Muscle of leg (tissue), 11 donors: Measurements from ENCODE around the gene FARP1. TPM values are rescaled to one million over a fixed set of nuclear protein-coding genes. Genes with fewer than 3 reads are reported as not detected.

Experiments
- DNase-seq: peaks from one replicate; pipeline ENCODE4 v3.0.0; 2013
- H3K27ac ChIP-seq: one replicate; pipeline ENCODE4 v1.5.1; 2013; ENCODE audit warnings: mild to moderate bottlenecking, low read length, control low read depth
- H3K27me3 ChIP-seq: one replicate; pipeline ENCODE4 v1.6.1; 2013; ENCODE audit warnings: low read length; ENCODE audit not compliant: control insufficient read depth, insufficient read depth
- H3K36me3 ChIP-seq: one replicate; pipeline ENCODE4 v1.6.1; 2013; ENCODE audit warnings: low read length; ENCODE audit not compliant: control insufficient read depth, insufficient read depth
- H3K4me1 ChIP-seq: one replicate; pipeline ENCODE4 v1.6.1; 2013; ENCODE audit warnings: low read length; ENCODE audit not compliant: control insufficient read depth, insufficient read depth
- H3K4me3 ChIP-seq: one replicate; pipeline ENCODE4 v1.5.1; 2013; ENCODE audit warnings: low read length, control low read depth
- H3K9me3 ChIP-seq: replicated peaks from 2 replicates; pipeline ENCODE4 v1.6.1; 2013; ENCODE audit warnings: low read depth, low read length; ENCODE audit not compliant: control insufficient read depth
- WGBS: methylation state at CpG from one replicate; pipeline ENCODE4 v1.1.5; 2013; ENCODE audit warnings: missing lambda C conversion rate; ENCODE audit not compliant: insufficient coverage; 5-methylcytosine and 5-hydroxymethylcytosine counted together
- polyA plus RNA-seq, 8 donors: library from polyadenylated mRNA; unstranded; fragments of 120-200 nt; gene quantifications; one replicate each; pipeline versions ENCODE4 v1.2.1 to v1.2.3, GENCODE V29; 2013; ENCODE audit warnings: inconsistent platforms in 1 of 8, low replicate concordance in 1 of 8; ENCODE audit not compliant: insufficient read length in 8 of 8, insufficient read depth in 1 of 8
- total RNA-seq: library from RNA; stranded (reverse); fragments of 120-200 nt; gene quantifications from one replicate; pipeline ENCODE4 v1.2.4, GENCODE V29; 2013

FARP1 gene
- total and polyA plus RNA-seq, 9 donors, result 37.8 to 90.7 (median 74.3) TPM

- Histone ChIP-seq H3K4me1 (peaks cover 4% of the 10 kb centered on the region), H3K4me3 (no peak overlapping the region), H3K36me3 (no peaks in the 10 kb centered on the region), H3K27ac (no peak overlapping the region), H3K9me3 (no peaks in the 10 kb centered on the region), H3K27me3 (no peaks in the 10 kb centered on the region)
- WGBS, result 53% methylated on average over 4 of the region's 16 CpGs
- DNase-seq, result peak; percentile 76
Observed at GRCh38 chr13:98348466-98349200, 205.7 kb downstream of the FARP1 start.

GRCh38 chr13:98349731-98350305, 206.9 kb downstream of the FARP1 start:
- DNase-seq, result no peak
- H3K27me3 ChIP-seq, result no peaks in the 10 kb centered on the region
- no peaks in the 10 kb centered on the region for H3K36me3 ChIP-seq
- H3K4me1 ChIP-seq, result peaks cover 4% of the 10 kb centered on the region
- H3K9me3 ChIP-seq, result no peaks in the 10 kb centered on the region
- no peak overlapping the region for H3K27ac ChIP-seq
- WGBS, result 81% methylated on average over 6 of the region's 11 CpGs
- H3K4me3 ChIP-seq, result no peak overlapping the region

GRCh38 chr13:98350746-98351330, 207.9 kb downstream of the FARP1 start:
- Histone ChIP-seq H3K27me3 (no peaks in the 10 kb centered on the region), H3K4me1 (peaks cover 4% of the 10 kb centered on the region), H3K27ac (no peak overlapping the region), H3K9me3 (no peaks in the 10 kb centered on the region), H3K36me3 (no peaks in the 10 kb centered on the region), H3K4me3 (no peak overlapping the region)
- DNase-seq, result no peak
- 100% methylated on average over 5 of the region's 9 CpGs for whole genome bisulfite sequencing

- Histone ChIP-seq H3K36me3 (no peaks in the 10 kb centered on the region), H3K4me1 (peaks cover 4% of the 10 kb centered on the region), H3K9me3 (no peaks in the 10 kb centered on the region), H3K27ac (no peak overlapping the region), H3K27me3 (no peaks in the 10 kb centered on the region), H3K4me3 (no peak overlapping the region)
- 100% methylated on average over 1 of the region's 8 CpGs for WGBS
- DNase-seq, result no peak
Observed at GRCh38 chr13:98351636-98352035, 208.7 kb downstream of the FARP1 start.

GRCh38 chr13:98352226-98352625, 209.3 kb downstream of the FARP1 start:
- peaks cover 4% of the 10 kb centered on the region for H3K4me1 ChIP-seq
- no peaks in the 10 kb centered on the region for H3K36me3 ChIP-seq
- H3K4me3 ChIP-seq, result no peak overlapping the region
- DNase-seq, result no peak
- no peaks in the 10 kb centered on the region for H3K9me3 ChIP-seq
- 82% methylated on average over 2 of the region's 4 CpGs for WGBS
- no peak overlapping the region for H3K27ac ChIP-seq
- H3K27me3 ChIP-seq, result no peaks in the 10 kb centered on the region

- no peaks in the 10 kb centered on the region for H3K9me3 ChIP-seq
- H3K4me3 ChIP-seq, result no peak overlapping the region
- H3K27ac ChIP-seq, result no peak overlapping the region
- H3K4me1 ChIP-seq, result no peaks in the 10 kb centered on the region
- no peaks in the 10 kb centered on the region for H3K36me3 ChIP-seq
- no peak for DNase-seq
- WGBS, result no CpG with 5 or more reads among the region's 1 CpG
- H3K27me3 ChIP-seq, result no peaks in the 10 kb centered on the region
Observed at GRCh38 chr13:98353750-98354149, 210.9 kb downstream of the FARP1 start.

GRCh38 chr13:98358937-98359336, 216.0 kb downstream of the FARP1 start:
- Histone ChIP-seq H3K4me3 (no peak overlapping the region), H3K9me3 (no peaks in the 10 kb centered on the region), H3K27ac (no peak overlapping the region), H3K4me1 (no peaks in the 10 kb centered on the region), H3K36me3 (no peaks in the 10 kb centered on the region), H3K27me3 (no peaks in the 10 kb centered on the region)
- no peak for DNase-seq
- WGBS, result no CpG with 5 or more reads among the region's 1 CpG

GRCh38 chr13:98360545-98360944, 217.7 kb downstream of the FARP1 start:
- no peak overlapping the region for H3K27ac ChIP-seq

GRCh38 chr13:98363326-98363725, 220.4 kb downstream of the FARP1 start:
- Histone ChIP-seq H3K4me3 (no peak overlapping the region), H3K27me3 (no peaks in the 10 kb centered on the region), H3K4me1 (no peaks in the 10 kb centered on the region), H3K9me3 (no peaks in the 10 kb centered on the region), H3K36me3 (peaks cover under 1% of the 10 kb centered on the region), H3K27ac (no peak overlapping the region)
- WGBS, result 89% methylated on average over 3 of the region's 5 CpGs
- DNase-seq, result no peak

More at GRCh38 chr13:98360545-98360944, 217.7 kb downstream of the FARP1 start:
- Histone ChIP-seq H3K4me3 (no peak overlapping the region), H3K27me3 (no peaks in the 10 kb centered on the region), H3K36me3 (no peaks in the 10 kb centered on the region), H3K9me3 (no peaks in the 10 kb centered on the region), H3K4me1 (no peaks in the 10 kb centered on the region)
- WGBS, result 71% methylated on average over 1 of the region's 4 CpGs
- DNase-seq, result no peak

- H3K36me3 ChIP-seq, result peaks cover 3% of the 10 kb centered on the region
- H3K27me3 ChIP-seq, result no peaks in the 10 kb centered on the region
- no peaks in the 10 kb centered on the region for H3K4me1 ChIP-seq
- DNase-seq, result no peak
- no peak overlapping the region for H3K27ac ChIP-seq
- no CpG with 5 or more reads among the region's 2 CpGs for WGBS
- H3K4me3 ChIP-seq, result no peak overlapping the region
- no peaks in the 10 kb centered on the region for H3K9me3 ChIP-seq
Observed at GRCh38 chr13:98364179-98364578, 221.3 kb downstream of the FARP1 start.
